Effector CD4-positive, alpha-beta T cell (primary cell): ENCODE measurements around the gene RSPH3.
"Not testable (repeated sequence)": the region's sequence is repeated elsewhere in the genome, so short reads cannot be mapped to it uniquely, and the experiment has no call there.

Source experiments
- DNase-seq: peaks from one replicate; pipeline ENCODE4 v3.0.0-alpha.2; 2020

RSPH3 gene

GRCh38 chr6:158972241-158973233 lies 27.5 kb downstream of the RSPH3 start:
- no peak for DNase-seq

GRCh38 chr6:158970640-158971275 lies 29.2 kb downstream of the RSPH3 start:
- DNase-seq, result no peak

GRCh38 chr6:158969148-158969547 lies 30.9 kb downstream of the RSPH3 start:
- DNase-seq, result no peak

GRCh38 chr6:158963020-158963808 lies 36.8 kb downstream of the RSPH3 start:
- no peak for DNase-seq

GRCh38 chr6:158962371-158962770 lies 37.6 kb downstream of the RSPH3 start:
- no peak for DNase-seq

GRCh38 chr6:158960026-158960425 lies 40.0 kb downstream of the RSPH3 start:
- no peak for DNase-seq

GRCh38 chr6:158959552-158959951 lies 40.5 kb downstream of the RSPH3 start:
- DNase-seq, result no peak

- no peak for DNase-seq
Observed at GRCh38 chr6:158958504-158959386, 41.3 kb downstream of the RSPH3 start.

- DNase-seq, result no peak
Observed at GRCh38 chr6:158955255-158955654, 44.7 kb downstream of the RSPH3 start.

GRCh38 chr6:158954753-158955152 lies 45.2 kb downstream of the RSPH3 start:
- no peak for DNase-seq

GRCh38 chr6:158952011-158952410 lies 48.0 kb downstream of the RSPH3 start:
- DNase-seq, result not testable (repeated sequence)

- DNase-seq, result not testable (repeated sequence)
Observed at GRCh38 chr6:158951565-158951964, 48.4 kb downstream of the RSPH3 start.

GRCh38 chr6:158947284-158947683 lies 52.7 kb downstream of the RSPH3 start:
- no peak for DNase-seq

GRCh38 chr6:158943380-158944032 lies 56.5 kb downstream of the RSPH3 start:
- DNase-seq, result no peak

GRCh38 chr6:158942349-158942748 lies 57.7 kb downstream of the RSPH3 start:
- DNase-seq, result no peak

- DNase-seq, result no peak
Observed at GRCh38 chr6:158941246-158941645, 58.8 kb downstream of the RSPH3 start.

- no peak for DNase-seq
Observed at GRCh38 chr6:158939255-158940159, 60.5 kb downstream of the RSPH3 start.

GRCh38 chr6:158938811-158939254 lies 61.2 kb downstream of the RSPH3 start:
- no peak for DNase-seq

GRCh38 chr6:158938220-158938619 lies 61.8 kb downstream of the RSPH3 start:
- no peak for DNase-seq

- DNase-seq, result no peak
Observed at GRCh38 chr6:158934157-158934556, 65.8 kb downstream of the RSPH3 start.
